Smooth muscle cell (in vitro differentiated cells): ENCODE data around the gene NSUN6. TPM values are rescaled to one million over a fixed set of nuclear protein-coding genes. Genes with fewer than 3 reads are reported as not detected.

Experiments used
- DNase-seq: peaks from one replicate; lab custom pipeline; 2025; ENCODE audit not compliant: unreplicated experiment; lab: John Stamatoyannopoulos, UW
- H2AFZ ChIP-seq: fragments of 200-600 bp; sonication (generic); 2 replicates; pipeline ENCODE4 v1.6.0; 2016; ENCODE audit warnings: antibody characterized with exemption, low read depth, mild to moderate bottlenecking
- H3F3A ChIP-seq: fragments of 200-600 bp; sonication (generic); 2 replicates; pipeline ENCODE4 v1.6.0; 2017; ENCODE audit warnings: antibody characterized with exemption, low read depth
- H3K27ac ChIP-seq: fragments of 200-600 bp; sonication (generic); 2 replicates; pipeline ENCODE4 v1.5.1; 2016; ENCODE audit warnings: low read depth, mild to moderate bottlenecking
- H3K27me3 ChIP-seq: fragments of 200-600 bp; sonication (generic); 2 replicates; pipeline ENCODE4 v1.6.1; 2016; ENCODE audit warnings: low read depth, mild to moderate bottlenecking
- H3K36me3 ChIP-seq: fragments of 200-600 bp; sonication (generic); 2 replicates; pipeline ENCODE4 v1.5.1; 2016; ENCODE audit warnings: low read depth
- H3K4me1 ChIP-seq: fragments of 200-600 bp; sonication (generic); 2 replicates; pipeline ENCODE4 v1.5.1; 2016; ENCODE audit warnings: low read depth
- H3K4me2 ChIP-seq: fragments of 200-600 bp; sonication (generic); 2 replicates; pipeline ENCODE4 v1.6.0; 2016; ENCODE audit warnings: mild to moderate bottlenecking
- H3K4me3 ChIP-seq: fragments of 200-600 bp; sonication (generic); 2 replicates; pipeline ENCODE4 v1.5.1; 2016; ENCODE audit warnings: mild to moderate bottlenecking
- H3K79me2 ChIP-seq: fragments of 200-600 bp; sonication (generic); 2 replicates; pipeline ENCODE4 v1.6.0; 2016; ENCODE audit warnings: low read depth, mild to moderate bottlenecking
- H3K9ac ChIP-seq: fragments of 200-600 bp; sonication (generic); 2 replicates; pipeline ENCODE4 v1.6.0; 2016; ENCODE audit warnings: low read depth
- H3K9me3 ChIP-seq: fragments of 200-600 bp; sonication (generic); replicated peaks from 2 replicates; pipeline ENCODE4 v1.5.1; 2016; ENCODE audit warnings: low read depth
- H4K20me1 ChIP-seq: fragments of 200-600 bp; sonication (generic); 2 replicates; pipeline ENCODE4 v1.6.0; 2016; ENCODE audit warnings: low read depth
- CTCF ChIP-seq: fragments of 200-600 bp; sonication (generic); IDR thresholded peaks from 2 replicates; pipeline ENCODE4 v1.5.1; 2017; ENCODE audit warnings: borderline replicate concordance, mild to moderate bottlenecking, antibody characterized with exemption; ENCODE audit not compliant: insufficient read depth, poor library complexity, severe bottlenecking
- WGBS: methylation state at CpG from one replicate; pipeline ENCODE4 v1.1.7; 2016; ENCODE audit warnings: low lambda C conversion rate; 5-methylcytosine and 5-hydroxymethylcytosine counted together
- polyA plus RNA-seq: library from polyadenylated mRNA; unstranded; fragments of >200 nt; fragmentation: Nextera tagmentation; extraction: Ambion mirVana; gene quantifications from 2 replicates; pipeline ENCODE4 v1.2.1, GENCODE V29; 2016
- total RNA-seq: library from RNA; depleted of rRNA; stranded (reverse); fragments of >200 nt; gene quantifications from 2 replicates; pipeline ENCODE4 v1.2.3, GENCODE V29; 2014

The NSUN6 gene
- total and polyA plus RNA-seq, 2 experiments from 2014 or later = 6.1 to 7.2 TPM

- no peaks in the 10 kb centered on the region for H3K4me1 ChIP-seq
- peak overlapping the region; percentile 79 for H3K4me2 ChIP-seq
- H3K4me3 ChIP-seq = no peak overlapping the region
- H3K27me3 ChIP-seq = no peaks in the 10 kb centered on the region
- peak overlapping the region; percentile 10 for H3K9ac ChIP-seq
- no peaks in the 10 kb centered on the region for H4K20me1 ChIP-seq
- no peaks in the 10 kb centered on the region for H3K9me3 ChIP-seq
- no peaks in the 10 kb centered on the region for H3K79me2 ChIP-seq
- H2AFZ ChIP-seq = no peak overlapping the region
- H3F3A ChIP-seq = no peaks in the 10 kb centered on the region
- WGBS = 90% methylated on average over 7 of the region's 7 CpGs
- H3K27ac ChIP-seq = no peak overlapping the region
- TF ChIP-seq CTCF = no peak
- DNase-seq = no peak
- H3K36me3 ChIP-seq = no peaks in the 10 kb centered on the region
These were observed 150.8 kb downstream of the NSUN6 start for GRCh38 chr10:18500576-18500975.

GRCh38 chr10:18498998-18499397, 152.4 kb downstream of the NSUN6 start:
- 94% methylated on average over 4 of the region's 4 CpGs for WGBS
- Histone ChIP-seq H3K9me3 (no peaks in the 10 kb centered on the region), H3F3A (no peaks in the 10 kb centered on the region), H2AFZ (no peak overlapping the region), H3K79me2 (no peaks in the 10 kb centered on the region), H3K9ac (no peak overlapping the region), H4K20me1 (no peaks in the 10 kb centered on the region), H3K36me3 (no peaks in the 10 kb centered on the region), H3K27ac (no peak overlapping the region), H3K4me2 (no peak overlapping the region), H3K27me3 (no peaks in the 10 kb centered on the region), H3K4me3 (no peak overlapping the region), H3K4me1 (no peaks in the 10 kb centered on the region)
- TF ChIP-seq CTCF = no peak
- no peak for DNase-seq

GRCh38 chr10:18497806-18498369, 153.5 kb downstream of the NSUN6 start:
- no peaks in the 10 kb centered on the region for H3K79me2 ChIP-seq
- no peak overlapping the region for H3K4me3 ChIP-seq
- H3K9ac ChIP-seq = no peak overlapping the region
- 82% methylated on average over 8 of the region's 8 CpGs for WGBS
- no peak for DNase-seq
- H3K9me3 ChIP-seq = no peaks in the 10 kb centered on the region
- H2AFZ ChIP-seq = no peak overlapping the region
- no peaks in the 10 kb centered on the region for H3K36me3 ChIP-seq
- H3K4me2 ChIP-seq = no peak overlapping the region
- H3K27ac ChIP-seq = no peak overlapping the region
- no peaks in the 10 kb centered on the region for H3K4me1 ChIP-seq
- H3F3A ChIP-seq = no peaks in the 10 kb centered on the region
- no peaks in the 10 kb centered on the region for H4K20me1 ChIP-seq
- H3K27me3 ChIP-seq = no peaks in the 10 kb centered on the region
- TF ChIP-seq CTCF = no peak

Other genes with a start within 250 kb of the NSUN6 start
- 80.9 and 98.4 TPM in 2 replicates for gene ARL5B, start 7.8 kb upstream of the NSUN6 start, total RNA-seq
- 12.9 and 15.4 TPM in 2 replicates for gene ARL5B, start 7.8 kb upstream of the NSUN6 start, polyA plus RNA-seq